ENCODE results near the gene SETBP1.
"Not testable (repeated sequence)": the region's sequence is repeated elsewhere in the genome, so short reads cannot be mapped to it uniquely, and the experiment has no call there.

The SETBP1 gene

DNA sequence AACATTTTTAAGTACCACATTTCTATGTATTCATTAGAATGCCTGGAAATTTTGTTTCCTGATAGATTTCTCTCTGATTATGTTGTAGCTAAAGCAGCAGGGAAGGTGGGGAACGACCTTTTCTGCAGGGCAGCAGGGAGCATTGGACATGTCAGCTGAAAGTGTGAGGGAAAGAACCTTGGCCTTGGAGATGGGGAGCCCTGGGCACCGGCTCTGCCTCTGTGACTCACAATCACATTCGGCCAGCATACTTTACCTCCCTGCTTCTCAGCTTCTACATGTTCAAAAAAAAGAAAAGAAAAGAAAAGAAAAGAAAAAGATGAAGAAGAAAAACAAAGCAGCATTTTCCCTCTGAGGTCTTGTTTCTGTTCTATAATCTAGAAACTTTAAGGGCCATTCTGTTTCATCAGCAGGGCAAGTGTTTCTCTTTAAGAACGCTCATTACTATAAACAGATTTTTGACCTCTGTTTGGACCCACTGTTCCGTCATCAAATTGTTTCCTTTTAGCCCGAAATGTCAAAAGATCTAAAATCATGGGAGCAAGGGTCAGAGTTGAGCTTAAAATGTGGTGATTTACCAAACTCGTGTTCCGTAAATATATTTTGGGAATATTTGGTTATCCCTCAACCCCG is 27.9 kb downstream of the SETBP1 start:
- DNase-seq = no peak

DNA sequence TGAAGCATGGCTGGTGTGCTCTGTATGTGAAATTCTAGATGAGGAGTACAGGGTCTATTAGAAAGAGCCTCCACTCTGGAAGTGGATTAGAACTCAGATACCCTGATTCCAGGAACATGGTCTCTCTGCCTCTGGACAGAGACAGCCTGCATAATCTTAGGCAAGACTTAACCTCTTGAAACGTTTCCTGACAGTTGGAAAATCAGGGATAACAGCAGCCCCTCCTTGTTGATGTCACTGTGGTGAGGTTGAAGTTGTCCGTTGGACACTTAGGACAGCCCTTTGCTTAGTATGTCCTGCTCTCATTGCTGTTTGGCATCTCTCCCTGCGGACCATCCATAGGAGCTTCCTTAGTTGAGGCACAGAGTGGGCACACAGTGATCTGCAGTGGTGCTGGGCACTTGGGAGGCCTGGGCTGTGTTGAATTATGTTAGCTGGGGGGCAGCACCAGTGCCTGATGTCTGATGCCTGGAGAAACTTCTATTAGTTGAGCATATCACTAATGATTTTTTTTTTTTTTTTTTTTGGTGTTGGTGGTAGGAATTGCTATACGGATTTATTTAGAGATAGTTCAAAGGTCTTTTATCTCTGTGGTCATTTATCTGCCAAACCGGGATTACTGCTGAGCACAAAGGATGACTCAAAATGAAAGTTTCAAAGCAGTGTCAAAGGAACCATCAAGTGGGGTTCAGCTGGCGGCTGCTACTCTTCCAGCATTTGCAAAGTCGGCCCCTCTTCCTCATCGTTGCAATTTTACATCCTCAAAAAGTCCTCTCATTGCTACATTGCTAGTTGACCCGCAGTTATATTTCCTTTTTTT is 28.8 kb downstream of the SETBP1 start:
- no peak for DNase-seq

DNA sequence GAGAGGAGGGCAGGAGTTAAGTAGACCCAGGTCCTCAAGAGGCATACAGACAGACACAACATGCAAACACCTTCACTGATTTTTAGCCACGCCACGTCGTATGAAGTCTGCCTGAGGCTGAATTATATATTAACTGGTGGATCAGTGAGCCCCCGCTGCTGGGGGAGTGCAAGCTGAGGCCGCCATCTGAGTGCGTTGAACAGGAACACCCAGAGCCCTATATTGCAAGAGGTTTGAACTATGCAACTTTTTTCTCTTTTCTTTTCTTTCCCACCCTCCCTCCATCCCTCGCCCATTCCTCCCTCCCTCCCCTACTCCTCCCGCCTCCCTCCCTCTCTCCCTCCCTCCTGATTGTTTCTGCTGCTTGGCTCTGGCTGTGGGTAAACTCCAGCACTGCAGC is 30.2 kb downstream of the SETBP1 start:
- no peak for DNase-seq

DNA sequence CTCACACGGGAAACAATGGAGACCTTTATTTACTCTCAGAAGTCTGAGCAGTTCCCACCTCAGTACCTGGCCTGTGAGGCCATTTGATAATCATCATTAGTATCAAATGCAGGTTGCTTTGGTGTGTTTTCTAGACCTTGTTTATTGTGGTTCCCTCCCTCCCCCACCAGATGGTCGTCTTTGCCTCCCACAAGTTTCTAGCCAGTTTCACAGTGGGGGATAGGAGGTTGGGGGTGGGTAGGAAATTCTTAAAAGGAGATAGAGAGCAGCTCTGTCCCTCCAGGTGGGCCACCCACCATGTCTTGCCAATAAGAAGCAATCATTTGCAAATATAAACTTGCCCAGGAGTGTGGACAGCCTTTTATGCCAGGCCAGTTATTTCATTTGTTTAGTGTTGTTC is 31.3 kb downstream of the SETBP1 start:
- DNase-seq = no peak

DNA sequence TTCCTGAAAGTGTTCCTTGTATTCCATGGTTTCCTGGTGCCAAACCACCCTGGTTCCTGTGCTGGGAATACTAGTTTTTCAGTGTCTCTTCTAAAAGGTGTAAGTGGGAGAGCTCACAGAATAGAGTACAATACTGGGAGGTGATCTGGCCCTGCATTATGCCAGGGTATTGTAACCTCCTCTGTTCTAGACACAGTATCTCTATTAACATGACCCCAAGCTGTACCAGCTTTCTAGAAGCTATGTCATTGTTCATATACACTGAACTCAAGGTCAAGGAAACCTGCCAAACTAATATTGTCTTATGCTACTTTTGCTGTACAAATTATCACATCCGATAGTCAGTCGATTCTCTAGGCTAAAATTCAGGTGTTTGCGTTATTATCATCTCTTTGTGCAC is 32.7 kb downstream of the SETBP1 start:
- DNase-seq = no peak

DNA sequence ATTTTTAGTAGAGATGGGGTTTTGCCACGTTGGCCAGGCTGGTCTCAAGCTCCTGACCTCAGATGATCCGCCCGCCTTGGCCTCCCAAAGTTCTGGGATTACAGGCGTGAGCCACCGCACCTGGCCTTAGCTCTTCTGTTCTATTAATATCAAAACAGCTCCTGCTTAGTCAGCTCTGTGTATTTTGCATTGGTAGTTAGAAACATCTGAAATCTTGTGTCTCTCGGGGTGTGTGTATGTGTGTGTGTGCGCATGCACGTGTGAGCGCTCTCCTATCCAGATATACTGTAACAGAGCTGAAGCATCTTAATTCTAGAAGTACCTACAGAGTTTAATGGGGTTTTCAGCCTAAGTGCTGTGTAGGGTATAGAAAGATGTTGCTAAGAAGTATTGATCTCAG is 33.7 kb downstream of the SETBP1 start:
- no peak for DNase-seq

DNA sequence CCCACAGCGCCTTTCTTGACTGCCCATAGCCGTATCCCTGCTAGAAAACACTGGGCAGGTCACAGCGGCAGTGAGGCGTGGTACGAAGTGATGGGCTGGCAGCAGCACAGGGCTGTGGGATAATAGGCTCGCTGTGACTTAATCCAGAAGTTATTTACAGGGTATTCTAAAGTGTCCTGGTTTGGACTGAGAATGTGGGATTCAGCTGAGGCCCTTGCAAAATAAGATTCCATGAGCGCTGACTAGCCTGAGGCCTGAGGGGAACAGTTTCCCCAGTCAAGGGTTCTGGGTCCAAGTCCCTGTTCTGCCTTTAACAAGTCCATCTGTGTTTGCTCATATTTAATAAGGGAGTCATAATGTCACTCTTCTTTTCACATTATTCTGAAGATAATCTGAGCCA is 34.6 kb downstream of the SETBP1 start:
- DNase-seq = no peak

DNA sequence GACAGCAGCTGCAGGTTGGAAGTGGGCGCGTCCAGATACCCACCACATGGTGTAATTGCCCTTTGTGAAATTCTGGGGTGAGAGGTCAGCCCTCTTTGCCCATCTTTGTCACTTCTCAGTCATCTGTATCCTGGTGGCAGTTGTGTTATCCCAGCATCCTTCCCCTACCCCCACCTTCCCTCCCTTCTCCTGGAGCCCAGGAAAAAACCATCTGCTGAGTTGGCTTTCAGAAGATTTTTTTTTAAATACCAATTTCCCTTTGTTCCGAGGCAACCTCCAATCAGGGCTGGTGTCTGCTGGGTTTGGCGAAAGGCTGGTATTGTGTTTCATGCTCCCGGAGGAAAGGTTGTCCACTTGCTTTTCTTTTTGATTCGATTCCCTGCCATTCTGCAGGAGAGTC is 35.2 kb downstream of the SETBP1 start:
- no peak for DNase-seq

DNA sequence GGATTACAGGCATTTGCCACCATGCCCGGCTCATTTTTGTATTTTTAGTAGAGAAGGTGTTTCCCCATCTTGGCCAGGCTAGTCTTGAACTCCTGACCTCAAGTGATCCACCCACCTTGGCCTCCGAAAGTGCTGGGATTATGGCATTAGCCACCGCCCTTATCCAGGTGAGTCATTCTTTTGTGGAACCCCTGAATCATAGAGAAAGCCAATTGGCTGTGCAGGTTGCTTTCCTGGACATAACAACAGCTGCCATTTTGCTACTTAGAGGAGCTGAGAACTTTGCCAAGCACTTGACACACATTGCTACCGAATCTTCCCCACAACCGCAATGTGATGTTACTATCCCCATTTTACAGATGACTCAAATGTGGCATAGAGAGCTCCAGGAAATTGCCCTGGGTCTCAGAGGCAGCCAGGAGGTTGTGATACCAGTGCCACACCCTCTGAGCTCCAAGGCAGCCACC is 36.0 kb downstream of the SETBP1 start:
- DNase-seq = no peak

DNA sequence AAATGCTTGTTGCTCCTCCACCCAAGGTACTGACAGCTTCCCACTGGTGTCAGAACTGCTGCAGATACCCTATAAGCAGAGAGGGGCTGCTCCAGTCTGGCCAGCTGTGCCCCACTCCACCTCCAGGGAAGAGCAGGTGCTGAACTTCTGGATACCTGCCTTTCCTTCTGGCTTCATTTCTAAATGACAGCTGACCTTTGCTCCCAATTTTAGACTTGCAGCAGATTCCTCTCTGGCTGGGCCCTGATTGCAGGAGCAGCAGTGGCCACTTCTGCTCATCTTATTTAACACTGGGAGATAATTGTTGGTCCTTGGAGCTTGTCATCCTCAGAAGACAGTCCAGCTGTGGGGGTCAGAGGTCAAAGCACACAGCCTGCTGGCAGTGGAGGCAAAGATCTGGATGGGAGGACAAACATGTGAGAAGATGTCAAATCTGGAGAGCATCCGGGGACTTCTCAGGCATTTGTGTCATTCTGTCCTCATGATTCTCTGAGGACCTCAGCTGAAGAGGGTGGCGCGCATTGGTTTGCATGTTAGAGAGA is 38.9 kb downstream of the SETBP1 start:
- no peak for DNase-seq

DNA sequence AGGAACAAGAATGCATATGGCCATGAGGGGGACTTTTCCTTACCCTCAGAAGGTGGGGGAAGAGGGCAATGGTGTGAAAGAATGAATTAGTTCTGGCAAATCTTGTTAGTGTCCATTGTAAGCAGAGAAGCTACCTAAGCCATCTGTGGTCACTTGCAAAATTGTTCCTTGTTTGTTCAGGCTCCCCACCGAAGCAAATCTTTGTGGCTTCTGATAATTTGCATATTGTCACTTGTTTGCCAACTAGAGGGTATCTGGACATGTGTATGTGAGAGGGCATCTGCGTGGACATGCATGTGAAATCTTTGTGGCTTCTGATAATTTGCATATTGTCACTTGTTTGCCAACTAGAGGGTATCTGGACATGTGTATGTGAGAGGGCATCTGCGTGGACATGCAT is 41.1 kb downstream of the SETBP1 start:
- not testable (repeated sequence) for DNase-seq

DNA sequence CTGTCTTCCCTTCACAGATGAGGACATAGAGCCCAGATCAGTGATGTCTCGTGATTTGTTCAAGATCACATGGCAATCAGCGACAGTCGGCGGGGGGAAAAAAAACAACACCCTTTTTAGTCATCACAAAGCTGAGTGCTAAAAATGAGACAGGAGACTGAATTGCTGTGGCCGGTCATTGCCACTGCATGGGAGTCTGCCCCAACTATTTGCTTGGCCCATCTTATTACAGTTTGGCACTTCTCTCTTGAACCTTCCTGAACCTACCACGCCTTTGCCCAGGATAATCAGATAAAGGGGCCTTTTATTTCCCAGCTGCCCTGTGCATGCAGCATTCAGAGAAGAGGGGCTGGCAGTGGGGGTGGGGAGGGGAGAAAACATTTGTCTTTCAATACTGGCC is 42.7 kb downstream of the SETBP1 start:
- DNase-seq = no peak

DNA sequence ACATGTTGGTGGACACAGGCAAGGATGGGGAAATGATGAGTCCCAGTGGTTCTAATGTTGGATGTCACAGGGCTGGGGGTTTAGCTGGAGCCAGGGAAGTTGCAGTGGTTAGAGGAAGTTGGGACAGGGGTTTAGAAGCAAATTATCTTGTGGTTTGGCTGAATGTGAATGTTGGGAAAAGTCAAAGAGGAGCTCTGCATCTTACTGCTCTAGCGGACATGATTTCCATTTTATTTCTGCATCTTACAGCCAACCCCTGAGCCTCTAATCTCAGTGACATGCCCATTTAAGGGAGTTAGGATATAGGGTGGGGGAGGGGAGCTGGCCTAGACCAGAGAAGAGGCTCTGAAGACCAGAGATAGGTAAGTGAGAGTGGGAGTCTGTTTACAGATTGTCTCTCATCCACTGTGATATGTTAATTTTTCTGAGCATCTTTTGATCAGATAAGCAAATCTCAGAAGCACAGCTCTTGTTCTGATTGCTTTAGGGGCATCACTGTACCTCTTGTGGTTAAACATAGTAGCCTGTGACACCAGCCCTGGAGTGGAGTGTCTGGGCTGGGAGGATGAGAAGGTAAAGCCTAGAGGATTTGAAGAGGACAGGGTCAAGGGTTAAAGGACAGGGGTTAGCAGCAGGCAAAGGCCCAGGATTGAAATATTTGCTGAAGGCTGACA is 43.6 kb downstream of the SETBP1 start:
- no peak for DNase-seq

DNA sequence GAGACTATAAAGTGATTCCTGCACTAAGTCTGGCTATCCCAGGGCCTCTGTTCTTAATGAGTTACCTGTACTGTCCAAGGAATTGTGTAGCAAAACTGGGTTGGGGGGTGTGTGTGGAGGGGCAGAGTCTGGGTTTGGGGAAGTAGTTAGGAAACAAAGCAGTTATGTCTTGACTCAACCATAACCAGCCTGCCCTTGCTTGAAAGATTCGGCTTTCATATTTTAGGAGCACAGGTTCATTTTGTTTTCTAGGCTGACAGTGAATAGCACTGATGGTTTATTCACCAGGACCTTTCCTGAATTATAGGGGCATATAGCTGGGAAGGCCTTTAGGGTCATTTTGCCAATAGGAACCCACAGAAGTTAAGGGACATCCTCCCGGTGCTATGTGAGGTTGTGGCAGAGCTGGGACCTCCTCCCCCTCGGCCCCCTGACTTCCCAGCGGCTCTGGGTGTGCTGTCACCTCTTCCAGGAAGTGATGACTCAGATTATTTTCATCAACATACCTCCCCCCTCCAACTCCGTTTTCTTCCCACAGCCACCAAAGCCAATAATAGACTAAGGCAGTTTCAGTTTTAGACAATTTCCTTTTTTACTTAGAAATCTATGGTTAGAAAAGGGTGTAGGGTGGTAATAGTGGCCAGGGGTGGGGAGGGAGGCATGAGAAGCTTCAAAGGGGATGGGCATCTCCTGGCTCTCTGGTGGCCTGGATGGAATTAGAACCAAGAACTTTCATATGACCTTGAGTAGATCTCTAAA is 44.8 kb downstream of the SETBP1 start:
- DNase-seq = no peak

DNA sequence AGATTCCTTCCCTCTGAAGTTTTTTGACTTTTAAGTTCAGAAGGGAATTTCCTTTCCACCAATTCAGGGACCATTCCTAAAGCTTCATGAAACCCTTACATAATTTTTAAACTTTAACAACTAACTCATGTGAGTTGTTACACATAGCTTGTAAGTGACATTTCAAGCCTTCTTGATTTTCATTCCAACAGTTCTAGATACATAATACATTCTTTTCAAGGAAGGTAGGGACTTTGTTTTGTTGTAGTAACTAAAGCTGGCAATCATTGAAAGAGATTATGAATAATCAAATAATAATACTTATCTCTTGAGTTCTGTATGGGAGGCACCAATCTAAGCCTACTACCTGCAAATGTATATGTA is 45.4 kb downstream of the SETBP1 start:
- no peak for DNase-seq

DNA sequence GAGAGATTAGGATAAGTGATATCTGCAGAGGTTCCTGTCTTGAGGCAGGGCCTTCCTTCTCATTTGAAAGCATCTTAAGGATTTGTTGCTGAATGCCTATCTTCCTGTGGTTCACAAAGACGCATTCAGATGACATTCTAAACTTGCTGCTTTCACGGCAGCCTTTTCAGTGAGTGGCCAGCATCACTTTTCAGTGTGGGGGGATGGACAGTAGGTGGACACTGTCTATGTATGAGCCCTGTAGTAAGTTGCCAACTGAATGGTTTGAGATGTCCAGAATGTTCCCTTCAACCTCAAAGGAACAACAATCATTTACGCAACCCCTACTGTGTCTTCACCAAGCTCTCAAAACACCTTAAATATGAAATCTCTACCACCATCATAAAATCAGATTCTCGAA is 46.6 kb downstream of the SETBP1 start:
- DNase-seq = no peak

DNA sequence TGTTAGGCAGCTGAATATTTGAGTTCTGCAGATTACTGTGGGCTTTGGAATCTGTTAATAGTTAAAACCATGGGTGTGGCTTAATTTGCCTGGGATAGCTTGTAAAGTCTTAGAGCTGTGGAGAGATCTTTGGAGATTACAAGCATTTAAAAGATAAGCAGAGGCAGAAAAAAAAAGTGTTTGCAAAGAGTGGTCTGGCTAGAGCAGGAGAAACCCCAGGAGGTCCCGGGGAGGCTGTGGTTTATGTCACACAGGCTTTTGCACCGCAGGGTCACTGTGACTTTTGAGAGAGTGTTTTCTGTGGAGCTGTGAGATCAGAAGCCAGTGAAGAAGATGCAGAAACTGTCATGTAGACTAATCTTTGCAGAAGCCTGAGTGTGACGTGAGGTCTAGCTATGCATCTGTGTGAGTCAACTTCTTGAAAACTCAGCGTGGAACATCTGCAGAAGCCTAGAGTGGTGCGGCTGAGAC is 49.0 kb downstream of the SETBP1 start:
- no peak for DNase-seq

DNA sequence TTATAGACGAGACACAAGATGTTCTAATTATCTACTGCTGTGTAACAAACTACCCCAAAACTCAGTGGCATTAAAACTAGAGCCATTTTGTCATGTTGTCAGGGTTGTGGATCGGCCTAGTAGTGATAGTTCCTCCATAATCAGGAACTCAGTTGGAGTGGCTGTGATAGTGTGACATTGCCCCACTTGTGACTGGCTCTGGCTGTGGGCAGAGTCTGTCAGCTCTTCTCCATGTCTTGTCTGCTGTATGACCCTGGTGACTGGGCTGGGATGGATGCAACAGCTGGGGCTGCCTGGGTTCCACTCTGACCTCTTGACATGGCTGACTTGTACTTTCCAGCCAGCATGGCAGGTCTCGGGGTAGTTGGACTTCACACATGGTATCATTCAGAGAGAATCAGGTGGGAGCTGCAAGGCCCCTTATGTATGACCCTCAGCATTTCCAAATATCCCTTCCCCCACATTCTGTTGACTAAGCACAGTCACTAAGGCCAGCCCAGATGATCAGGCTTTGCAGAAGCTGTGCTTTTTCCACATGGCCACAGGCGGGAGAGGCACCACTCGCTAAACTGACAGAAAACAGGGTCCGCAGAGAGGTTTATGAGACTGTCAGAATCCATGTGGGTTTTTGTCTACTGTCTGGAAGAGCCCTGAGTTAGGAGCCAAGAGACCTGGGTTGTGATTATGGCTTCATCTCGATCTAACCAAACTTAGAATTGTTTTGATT is 50.3 kb downstream of the SETBP1 start:
- DNase-seq = no peak

DNA sequence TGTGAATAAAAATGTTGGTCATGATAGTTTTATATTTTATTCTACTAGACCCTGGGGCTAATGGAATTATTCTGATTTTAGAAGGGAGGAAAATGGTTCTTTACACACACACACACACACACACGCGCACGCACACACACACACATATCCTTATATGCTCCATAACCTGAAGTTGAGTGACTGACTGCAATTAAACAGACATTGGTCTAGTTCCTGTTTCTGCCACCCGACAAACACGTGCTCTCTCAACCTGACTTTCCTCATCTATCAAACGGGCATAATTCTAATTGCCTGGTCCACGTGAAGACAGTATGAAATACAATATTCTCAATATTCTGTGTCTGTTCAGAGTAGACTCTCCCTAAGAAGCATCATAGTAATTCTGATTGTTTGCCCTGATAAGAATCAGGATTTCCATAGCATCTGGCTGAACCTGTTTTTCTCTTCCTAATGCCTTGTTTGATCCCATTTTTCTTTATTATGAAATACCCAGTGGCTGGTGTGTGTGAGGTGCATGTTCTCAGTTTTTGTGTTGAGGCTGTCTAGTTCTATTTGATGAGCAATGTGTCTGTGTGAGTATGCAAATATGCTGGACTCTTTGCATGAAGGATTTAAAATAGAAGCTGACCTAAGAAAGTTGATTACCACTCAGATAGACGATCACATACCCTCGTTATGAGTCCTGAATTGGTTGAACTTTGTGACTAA is 51.0 kb downstream of the SETBP1 start:
- no peak for DNase-seq

DNA sequence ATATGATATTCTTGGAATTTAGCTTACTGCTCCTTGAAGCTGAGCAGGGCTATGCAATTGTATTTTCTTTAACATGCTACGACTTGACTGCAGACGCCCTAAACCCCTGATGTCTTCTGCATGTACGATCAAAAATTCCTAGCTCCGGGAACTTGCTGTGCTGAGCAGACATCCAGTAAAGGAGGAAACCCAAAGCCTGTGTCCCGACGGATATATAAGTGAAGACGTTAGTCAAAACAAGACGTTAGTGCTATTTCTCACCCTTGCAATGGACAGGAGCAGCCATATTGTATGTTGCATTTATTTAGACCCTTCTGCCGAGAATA is 51.5 kb downstream of the SETBP1 start:
- no peak for DNase-seq

DNA sequence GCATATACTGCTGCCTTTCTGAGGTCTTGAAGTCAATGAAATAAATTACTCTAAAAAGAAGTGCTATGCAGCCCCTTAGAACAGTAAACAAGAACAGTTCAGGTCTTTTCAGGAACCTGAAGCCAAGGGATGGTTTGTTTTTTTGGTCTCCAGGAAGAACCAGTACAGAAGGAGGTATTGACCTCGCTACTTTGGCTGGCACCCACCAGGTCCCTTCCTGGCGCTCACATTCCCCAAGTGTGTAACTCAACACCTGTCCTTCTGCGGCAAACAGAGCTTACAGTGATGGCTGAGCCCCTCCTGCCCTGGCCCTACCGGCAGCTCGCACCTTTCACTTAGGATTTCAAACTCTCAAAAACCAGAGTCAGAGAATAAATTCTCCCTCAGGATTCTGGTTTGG is 51.9 kb downstream of the SETBP1 start:
- no peak for DNase-seq
